Hepatic stellate cell (primary cell): ENCODE measurements around the gene SERPINF2.
"Not testable (repeated sequence)": the region's sequence is repeated elsewhere in the genome, so short reads cannot be mapped to it uniquely, and the experiment has no call there.

Source experiments
- DNase-seq: peaks from one replicate; pipeline ENCODE4 v3.0.0; 2011; ENCODE audit warnings: low spot score

SERPINF2 gene

GRCh38 chr17:1762901-1763898 lies 20.5 kb downstream of the SERPINF2 start:
- DNase-seq = no peak

GRCh38 chr17:1764284-1764683 lies 21.6 kb downstream of the SERPINF2 start:
- peak; percentile 77 for DNase-seq

DNA sequence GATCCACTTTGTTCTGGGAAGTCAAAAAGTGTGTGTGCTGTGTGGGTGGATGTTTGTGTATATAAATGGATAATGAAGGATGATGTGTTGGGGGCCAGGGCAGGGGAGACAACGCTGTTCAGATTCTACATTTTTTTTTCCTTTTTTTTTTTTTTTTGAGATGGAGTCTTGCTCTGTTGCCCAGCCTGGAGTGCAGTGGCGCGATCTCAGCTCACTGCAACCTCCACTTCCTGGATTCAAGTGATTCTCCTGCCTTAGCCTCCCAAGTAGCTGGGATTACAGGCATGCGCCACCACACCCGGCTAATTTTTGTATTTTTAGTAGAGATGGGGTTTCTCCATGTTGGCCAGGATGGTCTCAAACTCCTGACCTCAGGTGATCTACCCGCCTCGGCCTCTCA lies 22.0 kb downstream of the SERPINF2 start:
- DNase-seq = not testable (repeated sequence)

GRCh38 chr17:1765576-1765975 lies 22.9 kb downstream of the SERPINF2 start:
- DNase-seq = no peak

- DNase-seq = no peak
Observed at GRCh38 chr17:1766382-1767135, 23.9 kb downstream of the SERPINF2 start.

DNA sequence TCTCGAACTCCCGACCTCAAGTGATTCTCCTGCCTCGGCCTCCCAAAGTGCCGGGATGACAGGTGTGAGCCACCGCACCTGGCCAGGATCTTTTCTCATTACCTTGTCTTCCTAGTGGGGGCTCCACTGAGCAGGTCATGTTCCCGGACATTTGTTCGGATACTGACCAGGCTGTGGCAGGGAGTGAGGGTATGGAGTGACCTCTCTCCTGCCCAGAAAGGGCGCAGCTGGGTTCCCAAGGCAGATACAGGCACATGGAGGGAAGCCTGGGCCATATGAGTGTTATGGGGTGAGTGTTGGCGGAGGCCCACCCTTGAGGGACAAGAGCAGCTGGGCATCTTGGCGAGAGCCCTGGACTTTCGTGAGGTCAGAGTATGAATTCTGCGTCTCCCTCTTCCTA lies 24.7 kb downstream of the SERPINF2 start:
- DNase-seq = no peak

GRCh38 chr17:1769822-1770477 lies 27.3 kb downstream of the SERPINF2 start:
- DNase-seq = no peak

DNA sequence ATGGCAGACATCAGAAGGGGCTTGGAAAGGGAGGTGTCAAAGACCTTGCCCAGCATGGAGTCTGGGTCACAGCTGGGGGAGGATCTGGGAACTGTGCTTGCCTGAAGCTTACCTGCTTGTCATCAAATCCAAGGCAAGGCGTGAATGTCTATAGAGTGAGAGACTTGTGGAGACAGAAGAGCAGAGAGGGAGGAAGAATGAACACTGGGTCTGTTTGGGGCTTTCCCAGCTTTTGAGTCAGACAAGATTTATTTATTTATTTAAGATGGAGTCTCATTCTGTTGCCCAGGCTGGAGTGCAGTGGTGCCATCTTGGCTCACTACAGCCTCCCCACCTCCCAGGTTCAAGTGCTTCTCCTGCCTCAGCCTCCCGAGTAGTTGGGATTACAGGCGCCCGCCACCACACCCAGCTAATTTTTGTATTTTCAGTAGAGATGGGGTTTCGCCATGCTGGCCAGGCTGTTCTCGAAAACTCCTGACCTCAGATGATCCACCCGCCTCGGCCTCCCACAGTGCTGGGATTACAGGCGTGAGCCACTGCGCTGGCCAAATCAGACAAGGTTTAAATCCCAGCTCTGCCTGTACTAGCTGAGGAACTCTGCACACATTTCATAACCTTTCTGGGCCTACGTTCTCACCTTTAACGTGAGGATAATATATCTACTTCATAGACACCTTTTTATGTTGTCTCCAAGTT lies 30.5 kb downstream of the SERPINF2 start:
- DNase-seq = not testable (repeated sequence)

GRCh38 chr17:1773696-1774181 lies 31.1 kb downstream of the SERPINF2 start:
- DNase-seq = no peak

DNA sequence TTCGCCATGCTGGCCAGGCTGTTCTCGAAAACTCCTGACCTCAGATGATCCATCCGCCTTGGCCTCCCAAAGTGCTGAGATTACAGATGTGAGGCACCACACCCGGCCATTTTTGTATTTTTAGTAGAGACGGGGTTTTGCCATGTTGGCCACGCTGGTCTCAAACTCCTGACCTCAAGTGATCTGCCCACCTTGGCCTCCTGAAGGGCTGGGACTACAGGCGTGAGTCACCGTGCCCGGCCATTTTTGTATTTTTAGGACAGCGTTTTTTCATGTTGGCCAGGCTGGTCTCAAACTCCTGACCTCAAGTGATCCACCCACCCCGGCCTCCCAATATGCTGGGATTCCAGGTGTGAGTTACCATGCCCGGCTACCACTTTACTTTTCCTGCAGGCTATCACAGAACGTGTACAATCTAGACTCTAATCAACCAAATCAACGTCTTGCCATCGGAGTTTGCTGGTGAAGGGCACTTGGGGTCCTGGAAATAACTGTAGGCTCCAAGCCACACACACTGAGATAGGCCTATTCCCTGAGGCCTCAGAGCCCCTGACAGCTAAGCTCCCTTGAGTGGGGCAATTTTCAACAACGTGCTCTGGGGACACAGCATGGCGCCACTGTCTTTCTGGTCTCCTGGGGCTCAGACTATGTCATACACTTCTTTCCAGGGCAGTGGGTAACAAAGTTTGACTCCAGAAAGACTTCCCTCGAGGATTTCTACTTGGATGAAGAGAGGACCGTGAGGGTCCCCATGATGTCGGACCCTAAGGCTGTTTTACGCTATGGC lies 31.9 kb downstream of the SERPINF2 start:
- DNase-seq = no peak

DNA sequence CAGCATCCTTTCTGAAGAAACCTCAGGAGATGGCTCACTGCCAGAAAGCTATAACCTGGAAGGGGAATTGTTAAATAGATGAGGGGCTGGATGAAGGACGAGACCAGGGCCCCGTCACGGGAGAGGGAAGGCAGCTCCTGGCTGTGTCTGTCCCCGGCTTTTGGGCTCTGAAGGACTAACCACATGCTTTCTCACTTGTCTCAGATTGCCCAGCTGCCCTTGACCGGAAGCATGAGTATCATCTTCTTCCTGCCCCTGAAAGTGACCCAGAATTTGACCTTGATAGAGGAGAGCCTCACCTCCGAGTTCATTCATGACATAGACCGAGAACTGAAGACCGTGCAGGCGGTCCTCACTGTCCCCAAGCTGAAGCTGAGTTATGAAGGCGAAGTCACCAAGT lies 33.7 kb downstream of the SERPINF2 start:
- DNase-seq = no peak

DNA sequence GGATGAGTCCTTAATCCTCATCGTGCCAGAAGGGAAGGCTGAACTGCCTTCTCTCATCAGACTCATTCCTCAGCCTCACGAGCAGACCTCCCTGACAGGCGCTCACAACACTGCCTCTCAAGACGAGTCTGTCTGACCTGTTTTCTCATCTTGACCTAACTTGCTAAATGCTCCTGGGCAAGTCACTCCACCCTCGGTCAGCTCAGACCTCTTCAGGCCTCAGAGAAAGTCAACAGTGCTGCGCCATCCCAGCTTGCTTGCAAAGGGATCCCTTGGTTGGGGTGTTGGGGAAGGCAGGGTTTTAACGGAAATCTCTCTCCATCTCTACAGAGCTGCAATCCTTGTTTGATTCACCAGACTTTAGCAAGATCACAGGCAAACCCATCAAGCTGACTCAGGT lies 34.2 kb downstream of the SERPINF2 start:
- no peak for DNase-seq

- peak; percentile 95 for DNase-seq
Observed at GRCh38 chr17:1779571-1780131, 37.0 kb downstream of the SERPINF2 start.

DNA sequence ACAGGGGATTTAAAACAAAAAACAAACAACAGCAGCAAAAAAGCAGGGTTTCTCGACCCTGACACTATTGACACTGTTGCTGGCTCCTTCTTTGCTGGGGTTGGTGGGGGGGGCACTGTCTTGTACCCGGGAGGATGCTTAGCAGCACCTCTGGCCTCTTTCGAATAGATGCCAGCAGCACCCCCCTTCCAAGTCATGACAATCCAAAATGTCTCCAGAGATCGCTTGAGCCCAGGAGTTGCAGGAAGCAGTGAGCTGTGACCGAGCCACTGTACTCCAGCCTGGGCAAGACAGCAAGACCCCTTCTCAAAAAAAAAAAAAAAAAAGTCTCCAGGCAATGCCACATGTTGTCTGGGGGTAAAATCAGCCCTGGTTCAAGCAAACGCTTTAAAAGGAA lies 39.5 kb downstream of the SERPINF2 start:
- DNase-seq = no peak

- DNase-seq = peak; percentile 54
Observed at GRCh38 chr17:1783271-1783670, 40.6 kb downstream of the SERPINF2 start.

DNA sequence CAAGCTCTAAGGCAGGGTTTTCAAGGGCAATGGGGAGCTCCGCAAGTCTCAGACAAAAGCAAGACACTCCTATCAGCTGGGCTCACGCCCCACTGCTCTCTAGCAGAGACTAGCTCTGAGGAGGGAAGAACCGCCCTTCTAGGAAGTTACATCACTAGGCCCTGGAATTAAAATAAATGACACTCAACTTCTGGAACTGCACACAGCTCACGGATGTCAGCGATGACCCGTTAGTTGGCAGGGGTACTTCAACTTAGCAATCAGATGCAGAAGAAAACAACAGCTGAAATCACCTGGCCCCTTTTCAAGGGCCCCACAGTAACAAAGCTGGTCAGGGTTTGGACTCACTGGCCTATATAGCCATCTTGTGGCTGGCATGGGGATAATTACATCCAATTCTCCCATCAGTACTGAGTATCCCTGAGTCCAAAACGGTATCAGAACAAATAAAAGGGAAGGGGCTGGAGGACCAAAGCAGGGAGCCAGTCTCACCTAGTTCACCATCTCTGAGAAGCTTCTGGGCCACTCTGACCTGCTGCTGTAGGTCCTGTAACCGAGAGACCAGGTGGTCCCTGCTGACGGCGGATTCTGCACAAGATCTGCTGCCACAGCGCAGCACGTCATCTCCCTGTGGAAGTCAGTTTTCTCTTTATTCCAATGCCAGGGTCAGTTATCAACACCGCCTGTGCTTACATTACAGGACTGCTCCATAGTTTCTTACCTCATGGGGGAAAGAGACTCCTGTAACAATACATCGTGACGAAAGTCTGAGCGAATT lies 41.4 kb downstream of the SERPINF2 start:
- peak; percentile 80 for DNase-seq

- DNase-seq = no peak
Observed at GRCh38 chr17:1785930-1786329, 43.3 kb downstream of the SERPINF2 start.

GRCh38 chr17:1786708-1787107 lies 44.0 kb downstream of the SERPINF2 start:
- no peak for DNase-seq

DNA sequence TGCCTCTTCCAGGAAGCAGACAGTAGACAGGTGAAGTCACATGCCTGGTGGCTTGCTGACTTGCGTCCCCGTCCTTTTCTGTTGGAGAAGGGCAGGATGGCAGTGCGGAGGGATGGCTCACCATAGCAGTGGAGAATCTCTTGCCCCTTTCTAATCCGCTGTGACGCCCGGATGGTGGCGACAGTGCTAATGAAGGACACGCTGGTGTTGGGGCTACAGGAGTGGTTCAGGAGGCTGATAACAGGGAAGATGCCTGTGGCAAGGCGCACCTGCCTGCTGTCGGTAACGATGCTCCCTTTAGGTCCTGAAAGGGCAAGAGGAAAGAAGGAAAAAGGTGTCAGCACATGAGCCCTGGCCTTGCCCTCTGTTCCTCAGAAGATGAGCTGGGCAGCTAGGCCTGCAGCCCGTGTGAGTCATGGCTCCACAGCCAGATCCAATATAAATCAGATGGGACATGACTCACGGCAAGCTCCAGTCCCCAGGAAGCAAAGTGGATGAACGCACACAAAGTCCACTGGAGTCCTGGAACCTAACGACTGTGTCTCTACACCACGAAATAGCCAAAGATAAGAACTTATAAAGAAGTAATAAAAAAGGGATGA lies 44.7 kb downstream of the SERPINF2 start:
- DNase-seq = peak; percentile 97
